Measurements from ENCODE around the gene ZNF213.

Gene ZNF213

GRCh38 chr16:3149630-3150345 lies 15.0 kb downstream of the ZNF213 start (continued):
- TF ChIP-seq SETDB1 (IDR thresholded peaks at IDR 0.05; ENCODE audit: insufficient read length, low read length) (no peak), ZNF501 (tag by site-specific recombination; IDR thresholded peaks at IDR 0.05) (peak; percentile 49; the same call in 1 of the 2 replicates), RBAK (tag by site-specific recombination; IDR thresholded peaks at IDR 0.05) (no peak), ZNF777 (tag by site-specific recombination; IDR thresholded peaks at IDR 0.05; ENCODE audit: borderline replicate concordance) (no peak), ZFP69B (tag by site-specific recombination; IDR thresholded peaks at IDR 0.05) (peak; percentile 53; the same call in 1 of the 2 replicates), ZNF223 (tag by site-specific recombination; IDR thresholded peaks at IDR 0.05) (no peak), ZNF747 (tag by site-specific recombination; IDR thresholded peaks at IDR 0.05) (no peak), ZNF558 (tag by site-specific recombination; IDR thresholded peaks at IDR 0.05) (no peak), ZNF776 (tag by site-specific recombination; IDR thresholded peaks at IDR 0.05; ENCODE audit: borderline replicate concordance) (no peak), ZSCAN5A (tag by site-specific recombination; IDR thresholded peaks at IDR 0.05) (no peak), CTCF (tag by site-specific recombination; IDR thresholded peaks at IDR 0.05) (peak; percentile 97), TSHZ1 (tag by site-specific recombination; IDR thresholded peaks at IDR 0.05; ENCODE audit: borderline replicate concordance) (no peak), ZFP41 (tag by site-specific recombination; IDR thresholded peaks at IDR 0.05; ENCODE audit: borderline replicate concordance) (no peak), ZNF335 (tag by site-specific recombination; conservative IDR thresholded peaks at IDR 0.05) (peak; percentile 100), MZF1 (tag by site-specific recombination; IDR thresholded peaks at IDR 0.05; ENCODE audit: borderline replicate concordance) (no peak), ZNF239 (tag by site-specific recombination; IDR thresholded peaks at IDR 0.05) (no peak), ZNF146 (tag by site-specific recombination; IDR thresholded peaks at IDR 0.05) (no peak), ZNF837 (tag by site-specific recombination; IDR thresholded peaks at IDR 0.05) (no peak), ZSCAN30 (tag by site-specific recombination; IDR thresholded peaks at IDR 0.05) (peak; percentile 88), HOXA7 (CRISPR knock-in tag; IDR thresholded peaks at IDR 0.05; ENCODE audit: borderline replicate concordance) (no peak), ZNF560 (tag by site-specific recombination; IDR thresholded peaks at IDR 0.05; ENCODE audit: borderline replicate concordance) (no peak), GLI2 (tag by site-specific recombination; IDR thresholded peaks at IDR 0.05; ENCODE audit: borderline replicate concordance, low read depth) (no peak), HOXC10 (CRISPR knock-in tag; IDR thresholded peaks at IDR 0.05) (no peak), ZNF157 (tag by site-specific recombination; IDR thresholded peaks at IDR 0.05) (no peak), ZNF510 (tag by site-specific recombination; IDR thresholded peaks at IDR 0.05; ENCODE audit: insufficient replicate concordance) (no peak), SCRT1 (tag by site-specific recombination; IDR thresholded peaks at IDR 0.05; ENCODE audit: borderline replicate concordance) (no peak), ZBTB8A (tag by site-specific recombination; IDR thresholded peaks at IDR 0.05) (peak; percentile 76), ZNF473 (tag by site-specific recombination; IDR thresholded peaks at IDR 0.05) (no peak), ZBTB17 (tag by site-specific recombination; IDR thresholded peaks at IDR 0.05) (peak; percentile 92), MEIS1 (CRISPR knock-in tag; IDR thresholded peaks at IDR 0.05; ENCODE audit: borderline replicate concordance) (no peak), ZSCAN23 (tag by site-specific recombination; IDR thresholded peaks at IDR 0.05) (no peak), ZNF544 (tag by site-specific recombination; IDR thresholded peaks at IDR 0.05) (no peak), ZNF571 (tag by site-specific recombination; IDR thresholded peaks at IDR 0.05) (no peak), ZNF266 (tag by site-specific recombination; IDR thresholded peaks at IDR 0.05; ENCODE audit: low read depth) (no peak), ZSCAN4 (tag by site-specific recombination; IDR thresholded peaks at IDR 0.05) (peak; percentile 25; the same call in 1 of the 2 replicates)

All from HEK293 (cell line).